ENCODE measurements around the gene ZBTB45. TPM values are rescaled to one million over a fixed set of nuclear protein-coding genes. Genes with fewer than 3 reads are reported as not detected.

Gene ZBTB45
- total and polyA plus RNA-seq, 8 donors, result 4.3 to 9.3 (median 6.3) TPM

DNA sequence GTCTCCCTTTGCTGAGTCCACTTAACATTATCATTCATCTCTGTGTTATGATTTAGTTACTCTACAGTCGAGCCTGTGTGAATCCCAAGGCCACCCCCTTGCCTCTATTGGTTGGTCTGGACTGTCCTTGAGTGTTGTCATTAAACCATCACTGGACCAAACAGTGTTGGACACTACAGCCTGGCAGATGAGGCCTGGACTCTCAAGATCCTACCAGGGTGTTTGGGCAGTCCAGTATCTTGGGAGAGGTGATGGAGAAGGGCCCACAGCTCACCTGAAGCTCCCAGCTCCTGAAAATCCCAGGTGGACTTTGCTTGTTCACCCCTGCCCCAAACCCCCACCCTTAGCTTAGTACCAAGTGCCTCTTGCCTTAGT is 31.5 kb upstream of the ZBTB45 start:
- H3K4me1 ChIP-seq, result peaks cover 0 to 22% (median 13%) of the 10 kb centered on the region in 3 donors
- ATAC-seq (no peak), DNase-seq (no peak), FAIRE-seq (no peak)
- intact Hi-C loops (cut with DNase I), result no loop called here
- TF ChIP-seq, protein P1, sequence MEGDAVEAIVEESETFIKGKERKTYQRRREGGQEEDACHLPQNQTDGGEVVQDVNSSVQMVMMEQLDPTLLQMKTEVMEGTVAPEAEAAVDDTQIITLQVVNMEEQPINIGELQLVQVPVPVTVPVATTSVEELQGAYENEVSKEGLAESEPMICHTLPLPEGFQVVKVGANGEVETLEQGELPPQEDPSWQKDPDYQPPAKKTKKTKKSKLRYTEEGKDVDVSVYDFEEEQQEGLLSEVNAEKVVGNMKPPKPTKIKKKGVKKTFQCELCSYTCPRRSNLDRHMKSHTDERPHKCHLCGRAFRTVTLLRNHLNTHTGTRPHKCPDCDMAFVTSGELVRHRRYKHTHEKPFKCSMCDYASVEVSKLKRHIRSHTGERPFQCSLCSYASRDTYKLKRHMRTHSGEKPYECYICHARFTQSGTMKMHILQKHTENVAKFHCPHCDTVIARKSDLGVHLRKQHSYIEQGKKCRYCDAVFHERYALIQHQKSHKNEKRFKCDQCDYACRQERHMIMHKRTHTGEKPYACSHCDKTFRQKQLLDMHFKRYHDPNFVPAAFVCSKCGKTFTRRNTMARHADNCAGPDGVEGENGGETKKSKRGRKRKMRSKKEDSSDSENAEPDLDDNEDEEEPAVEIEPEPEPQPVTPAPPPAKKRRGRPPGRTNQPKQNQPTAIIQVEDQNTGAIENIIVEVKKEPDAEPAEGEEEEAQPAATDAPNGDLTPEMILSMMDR (IDR thresholded peaks at IDR 0.05), result no peak
- H3K27me3 ChIP-seq, result no peaks in the 10 kb centered on the region
- H3K9me3 ChIP-seq, result no peaks in the 10 kb centered on the region
- H3K27ac ChIP-seq, result no peak overlapping the region
- H3K4me3 ChIP-seq, result no peak overlapping the region
- 25 to 26% methylated on average over 1 of the region's 1 CpG for WGBS, 2 donors
- peaks cover 11 to 54% (median 29%) of the 10 kb centered on the region in 3 donors for H3K36me3 ChIP-seq

DNA sequence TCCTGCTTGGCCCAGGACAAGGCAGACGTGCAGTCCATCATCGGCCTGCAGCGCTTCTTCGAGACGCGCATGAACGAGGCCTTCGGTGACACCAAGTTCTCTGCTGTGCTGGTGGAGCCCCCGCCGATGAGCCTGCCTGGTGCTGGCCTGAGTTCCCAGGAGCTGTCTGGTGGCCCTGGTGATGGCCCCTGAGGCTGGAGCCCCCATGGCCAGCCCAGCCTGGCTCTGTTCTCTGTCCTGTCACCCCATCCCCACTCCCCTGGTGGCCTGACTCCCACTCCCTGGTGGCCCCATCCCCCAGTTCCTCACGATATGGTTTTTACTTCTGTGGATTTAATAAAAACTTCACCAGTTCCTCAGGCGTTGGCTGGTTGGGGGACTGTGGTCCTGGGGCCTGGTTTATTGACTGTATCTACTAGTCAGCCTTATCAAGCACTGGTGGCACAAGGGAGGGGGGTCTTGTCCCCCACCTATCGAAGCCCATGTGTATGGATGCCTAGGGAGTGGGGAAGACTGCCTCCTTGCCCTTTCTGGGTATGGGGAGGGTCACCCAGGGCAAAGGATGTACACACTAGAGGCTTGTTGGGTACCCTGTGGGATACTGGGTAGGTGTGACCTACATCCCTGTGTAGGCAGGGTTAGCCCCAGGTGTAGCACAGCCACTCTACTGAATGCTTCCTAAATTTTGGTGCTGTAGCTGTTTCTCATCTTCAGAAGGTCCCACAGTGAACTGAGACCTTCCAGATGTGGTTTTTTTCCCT is 30.9 kb upstream of the ZBTB45 start:
- ATAC-seq, result no peak
- peaks cover 0 to 25% (median 14%) of the 10 kb centered on the region in 3 donors for H3K4me1 ChIP-seq
- no peak for FAIRE-seq
- intact Hi-C loops (cut with DNase I), result no loop called here
- 91 to 95% methylated on average over 11 to 13 of the region's 13 CpGs for WGBS, 2 donors
- no peak overlapping the region for H3K4me3 ChIP-seq
- H3K27me3 ChIP-seq, result no peaks in the 10 kb centered on the region
- DNase-seq, result no peak
- TF ChIP-seq, protein P1 (IDR thresholded peaks at IDR 0.05), result no peak
- no peaks in the 10 kb centered on the region for H3K9me3 ChIP-seq
- peaks cover 11 to 52% (median 29%) of the 10 kb centered on the region in 3 donors for H3K36me3 ChIP-seq
- H3K27ac ChIP-seq, result no peak overlapping the region

DNA sequence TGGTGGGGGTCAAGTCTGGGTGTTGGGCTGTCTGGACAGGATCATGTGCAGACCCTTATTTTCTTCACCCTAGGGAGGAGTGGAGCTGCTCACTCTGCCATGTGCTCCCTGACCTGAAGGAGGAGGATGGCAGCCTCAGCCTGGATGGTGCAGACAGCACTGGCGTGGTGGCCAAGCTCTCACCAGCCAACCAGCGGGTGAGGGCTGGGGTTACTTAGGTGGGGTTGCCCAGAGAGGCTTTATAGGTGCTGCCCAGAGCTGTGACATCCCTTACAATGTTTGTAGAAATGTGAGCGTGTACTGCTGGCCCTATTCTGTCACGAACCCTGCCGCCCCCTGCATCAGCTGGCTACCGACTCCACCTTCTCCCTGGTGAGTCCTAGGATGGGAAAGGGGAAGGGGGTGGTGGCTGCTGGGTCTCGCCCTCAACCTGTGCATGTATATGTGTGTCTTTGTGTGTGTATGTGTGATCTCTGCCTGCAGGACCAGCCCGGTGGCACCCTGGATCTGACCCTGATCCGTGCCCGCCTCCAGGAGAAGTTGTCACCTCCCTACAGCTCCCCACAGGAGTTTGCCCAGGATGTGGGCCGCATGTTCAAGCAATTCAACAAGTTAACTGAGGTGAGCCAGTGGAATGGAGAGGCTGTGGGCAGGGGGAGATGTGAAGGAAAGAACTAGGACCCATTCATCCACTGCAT is 30.2 kb upstream of the ZBTB45 start:
- ATAC-seq, result no peak
- no peak overlapping the region for H3K4me3 ChIP-seq
- peaks cover 11 to 52% (median 29%) of the 10 kb centered on the region in 3 donors for H3K36me3 ChIP-seq
- 88 to 94% methylated on average over 11 of the region's 11 CpGs for WGBS, 2 donors
- intact Hi-C loops (cut with DNase I), result no loop called here
- no peak overlapping the region for H3K27ac ChIP-seq
- no peaks in the 10 kb centered on the region for H3K27me3 ChIP-seq
- peaks cover 0 to 21% (median 14%) of the 10 kb centered on the region in 3 donors for H3K4me1 ChIP-seq
- TF ChIP-seq, protein P1 (IDR thresholded peaks at IDR 0.05), result no peak
- H3K9me3 ChIP-seq, result no peaks in the 10 kb centered on the region
- FAIRE-seq, result no peak
- no peak for DNase-seq

DNA sequence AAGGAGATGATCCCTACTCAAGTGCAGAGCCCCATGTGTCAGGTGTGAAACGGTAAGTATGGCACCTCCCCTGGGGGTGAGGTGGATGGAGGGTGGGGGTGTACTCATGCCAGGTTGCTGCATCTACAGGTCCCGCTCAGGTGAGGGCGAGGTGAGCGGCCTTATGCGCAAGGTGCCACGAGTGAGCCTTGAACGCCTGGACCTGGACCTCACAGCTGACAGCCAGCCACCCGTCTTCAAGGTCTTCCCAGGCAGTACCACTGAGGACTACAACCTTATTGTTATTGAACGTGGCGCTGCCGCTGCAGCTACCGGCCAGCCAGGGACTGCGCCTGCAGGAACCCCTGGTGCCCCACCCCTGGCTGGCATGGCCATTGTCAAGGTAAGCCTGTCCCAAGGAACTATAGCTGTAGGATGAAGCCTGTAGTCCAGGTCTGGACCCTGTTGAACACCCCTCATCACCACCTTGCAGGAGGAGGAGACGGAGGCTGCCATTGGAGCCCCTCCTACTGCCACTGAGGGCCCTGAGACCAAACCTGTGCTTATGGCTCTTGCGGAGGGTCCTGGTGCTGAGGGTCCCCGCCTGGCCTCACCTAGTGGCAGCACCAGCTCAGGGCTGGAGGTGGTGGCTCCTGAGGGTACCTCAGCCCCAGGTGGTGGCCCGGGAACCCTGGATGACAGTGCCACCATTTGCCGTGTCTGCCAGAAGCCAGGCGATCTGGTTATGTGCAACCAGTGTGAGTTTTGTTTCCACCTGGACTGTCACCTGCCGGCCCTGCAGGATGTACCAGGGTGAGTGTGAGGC is 29.5 kb upstream of the ZBTB45 start:
- ATAC-seq, result no peak
- intact Hi-C loops (cut with DNase I), result no loop called here
- peaks cover 0 to 18% (median 13%) of the 10 kb centered on the region in 3 donors for H3K4me1 ChIP-seq
- DNase-seq, result peak in 2 of 6 donors; percentile 17 to 58
- TF ChIP-seq, protein P1 (IDR thresholded peaks at IDR 0.05), result no peak
- no peak for FAIRE-seq
- H3K27me3 ChIP-seq, result no peaks in the 10 kb centered on the region
- no peaks in the 10 kb centered on the region for H3K9me3 ChIP-seq
- no peak overlapping the region for H3K4me3 ChIP-seq
- 89 to 90% methylated on average over 20 of the region's 20 CpGs for WGBS, 2 donors
- H3K27ac ChIP-seq, result no peak overlapping the region
- H3K36me3 ChIP-seq, result peaks cover 11 to 52% (median 29%) of the 10 kb centered on the region in 3 donors
